Measurements from ENCODE around the gene CLK2. TPM values are rescaled to one million over a fixed set of nuclear protein-coding genes. Genes with fewer than 3 reads are reported as not detected.

Gene CLK2
- total and polyA plus RNA-seq, 2 of the 13 experiments (the other 11 are each of a cell fraction or from before 2014, with no cell fraction given), result 20.1 to 73.5 TPM

DNA sequence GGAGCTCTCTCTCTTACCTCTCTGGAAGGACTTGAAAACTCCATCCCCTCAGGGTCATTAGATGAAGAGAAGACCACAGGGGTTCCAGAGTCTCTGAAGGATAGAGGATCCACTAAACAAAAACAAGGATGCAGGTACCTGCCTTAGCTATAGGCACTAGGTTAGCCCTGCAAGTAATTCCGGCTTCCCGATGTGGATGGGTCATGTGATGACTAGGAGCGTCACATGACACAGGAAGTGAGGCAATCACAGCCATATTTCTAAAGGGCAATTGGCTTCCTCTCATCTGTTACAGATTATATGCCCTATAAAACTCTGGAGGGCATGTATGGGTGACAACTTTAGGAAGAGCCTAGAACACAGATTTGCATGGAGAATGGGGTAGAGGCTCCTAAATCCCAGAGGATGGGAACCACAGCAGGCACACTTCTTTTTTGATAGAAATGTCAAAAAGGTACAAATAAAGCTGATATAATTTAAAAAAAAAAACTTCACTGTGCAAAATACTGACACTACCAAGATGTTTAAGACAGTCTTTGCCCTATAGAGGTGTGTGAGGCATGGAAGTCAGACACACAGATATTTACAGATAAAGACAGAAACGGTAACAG lies 32.1 kb downstream of the CLK2 start (continued):
- TF ChIP-seq, protein P1, sequence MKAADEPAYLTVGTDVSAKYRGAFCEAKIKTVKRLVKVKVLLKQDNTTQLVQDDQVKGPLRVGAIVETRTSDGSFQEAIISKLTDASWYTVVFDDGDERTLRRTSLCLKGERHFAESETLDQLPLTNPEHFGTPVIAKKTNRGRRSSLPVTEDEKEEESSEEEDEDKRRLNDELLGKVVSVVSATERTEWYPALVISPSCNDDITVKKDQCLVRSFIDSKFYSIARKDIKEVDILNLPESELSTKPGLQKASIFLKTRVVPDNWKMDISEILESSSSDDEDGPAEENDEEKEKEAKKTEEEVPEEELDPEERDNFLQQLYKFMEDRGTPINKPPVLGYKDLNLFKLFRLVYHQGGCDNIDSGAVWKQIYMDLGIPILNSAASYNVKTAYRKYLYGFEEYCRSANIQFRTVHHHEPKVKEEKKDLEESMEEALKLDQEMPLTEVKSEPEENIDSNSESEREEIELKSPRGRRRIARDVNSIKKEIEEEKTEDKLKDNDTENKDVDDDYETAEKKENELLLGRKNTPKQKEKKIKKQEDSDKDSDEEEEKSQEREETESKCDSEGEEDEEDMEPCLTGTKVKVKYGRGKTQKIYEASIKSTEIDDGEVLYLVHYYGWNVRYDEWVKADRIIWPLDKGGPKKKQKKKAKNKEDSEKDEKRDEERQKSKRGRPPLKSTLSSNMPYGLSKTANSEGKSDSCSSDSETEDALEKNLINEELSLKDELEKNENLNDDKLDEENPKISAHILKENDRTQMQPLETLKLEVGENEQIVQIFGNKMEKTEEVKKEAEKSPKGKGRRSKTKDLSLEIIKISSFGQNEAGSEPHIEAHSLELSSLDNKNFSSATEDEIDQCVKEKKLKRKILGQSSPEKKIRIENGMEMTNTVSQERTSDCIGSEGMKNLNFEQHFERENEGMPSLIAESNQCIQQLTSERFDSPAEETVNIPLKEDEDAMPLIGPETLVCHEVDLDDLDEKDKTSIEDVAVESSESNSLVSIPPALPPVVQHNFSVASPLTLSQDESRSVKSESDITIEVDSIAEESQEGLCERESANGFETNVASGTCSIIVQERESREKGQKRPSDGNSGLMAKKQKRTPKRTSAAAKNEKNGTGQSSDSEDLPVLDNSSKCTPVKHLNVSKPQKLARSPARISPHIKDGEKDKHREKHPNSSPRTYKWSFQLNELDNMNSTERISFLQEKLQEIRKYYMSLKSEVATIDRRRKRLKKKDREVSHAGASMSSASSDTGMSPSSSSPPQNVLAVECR (CRISPR knock-in tag; IDR thresholded peaks at IDR 0.05; ENCODE audit: borderline replicate concordance), result peak; percentile 92
- TF ChIP-seq PHB2 (IDR thresholded peaks at IDR 0.05; ENCODE audit: partially characterized antibody) (no peak), GATAD2A (CRISPR knock-in tag; IDR thresholded peaks at IDR 0.05) (peak; percentile 56), GLI4 (CRISPR knock-in tag; IDR thresholded peaks at IDR 0.05; ENCODE audit: borderline replicate concordance) (no peak), THYN1 (CRISPR knock-in tag; IDR thresholded peaks at IDR 0.05; ENCODE audit: borderline replicate concordance, low read depth) (no peak), THAP11 (CRISPR knock-in tag; IDR thresholded peaks at IDR 0.05) (peak; percentile 95), CREM (IDR thresholded peaks at IDR 0.05) (peak; percentile 83), CREM (CRISPR knock-in tag; IDR thresholded peaks at IDR 0.05) (no peak), HMG20A (CRISPR knock-in tag; IDR thresholded peaks at IDR 0.05; ENCODE audit: borderline replicate concordance) (0 out of 2 replicates have a peak, but pooled peaks have one; percentile 9), MIXL1 (CRISPR knock-in tag; IDR thresholded peaks at IDR 0.05) (peak; percentile 66; the same call in 1 of the 2 replicates), SP1 (IDR thresholded peaks at IDR 0.05) (no peak), SP1 (CRISPR knock-in tag; IDR thresholded peaks at IDR 0.05) (peak; percentile 24; the same call in 1 of the 2 replicates), TEAD3 (CRISPR knock-in tag; optimal IDR thresholded peaks at IDR 0.05; ENCODE audit: borderline replicate concordance) (peak; percentile 72), KAT7 (CRISPR knock-in tag; IDR thresholded peaks at IDR 0.05; ENCODE audit: borderline replicate concordance) (no peak), AGO2 (optimal IDR thresholded peaks at IDR 0.05; ENCODE audit: low read depth, low read length) (no peak), KMT2B (CRISPR knock-in tag; IDR thresholded peaks at IDR 0.05) (peak; percentile 72), ELF1 (CRISPR knock-in tag; IDR thresholded peaks at IDR 0.05) (peak; percentile 96), ZMYM4 (CRISPR knock-in tag; IDR thresholded peaks at IDR 0.05) (peak; percentile 56), SAP130 (CRISPR knock-in tag; IDR thresholded peaks at IDR 0.05; ENCODE audit: low read depth) (peak; percentile 100), PHF8 (CRISPR knock-in tag; IDR thresholded peaks at IDR 0.05) (peak; percentile 50; the same call in 1 of the 2 replicates)
- TF ChIP-seq, protein P2, sequence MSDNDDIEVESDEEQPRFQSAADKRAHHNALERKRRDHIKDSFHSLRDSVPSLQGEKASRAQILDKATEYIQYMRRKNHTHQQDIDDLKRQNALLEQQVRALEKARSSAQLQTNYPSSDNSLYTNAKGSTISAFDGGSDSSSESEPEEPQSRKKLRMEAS (IDR thresholded peaks at IDR 0.05), result peak; percentile 59
- TF ChIP-seq, protein P3, sequence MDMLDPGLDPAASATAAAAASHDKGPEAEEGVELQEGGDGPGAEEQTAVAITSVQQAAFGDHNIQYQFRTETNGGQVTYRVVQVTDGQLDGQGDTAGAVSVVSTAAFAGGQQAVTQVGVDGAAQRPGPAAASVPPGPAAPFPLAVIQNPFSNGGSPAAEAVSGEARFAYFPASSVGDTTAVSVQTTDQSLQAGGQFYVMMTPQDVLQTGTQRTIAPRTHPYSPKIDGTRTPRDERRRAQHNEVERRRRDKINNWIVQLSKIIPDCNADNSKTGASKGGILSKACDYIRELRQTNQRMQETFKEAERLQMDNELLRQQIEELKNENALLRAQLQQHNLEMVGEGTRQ (IDR thresholded peaks at IDR 0.05; ENCODE audit: low read depth, low read length), result peak; percentile 99
- TF ChIP-seq, protein P3 (CRISPR knock-in tag; IDR thresholded peaks at IDR 0.05; ENCODE audit: borderline replicate concordance), result peak; percentile 99; the same call in 1 of the 2 replicates

Measured in HepG2 (cell line).